Keratinocyte (primary cell): ENCODE results near the gene ARHGAP22.

Experiments used
- CTCF ChIP-seq, 3 experiments: IDR thresholded peaks in 1 of 3; conservative IDR thresholded peaks in 1 of 3; optimal IDR thresholded peaks in 1 of 3; 2 replicates in 2 of 3; 3 replicates in 1 of 3; pipeline versions ENCODE3 to v1.5.1; 2011; ENCODE audit warnings: low read length in 3 of 3, mild to moderate bottlenecking in 3 of 3, moderate library complexity in 2 of 3, control low read depth in 1 of 3, inconsistent platforms in 1 of 3; ENCODE audit not compliant: insufficient read depth in 2 of 3; ENCODE audit errors: extremely low read depth in 1 of 3
- EZH2 ChIP-seq: IDR thresholded peaks from one replicate; pipeline ENCODE4 v1.6.1; 2012; ENCODE audit warnings: inconsistent platforms, mild to moderate bottlenecking, low read length, moderate library complexity

GRCh38 chr10:48481385-48481784, 123.5 kb downstream of the ARHGAP22 start:
- TF ChIP-seq CTCF (optimal IDR thresholded peaks at IDR 0.05 in 1 of 3, IDR thresholded peaks at IDR 0.05 in 1 of 3, conservative IDR thresholded peaks at IDR 0.05 in 1 of 3; ENCODE audit: extremely low read depth in 1 of 3, insufficient read depth in 2 of 3, low read length in 3 of 3) (no peak), EZH2 (no peak)
